ENCODE measurements around the gene STK26. TPM values are rescaled to one million over a fixed set of nuclear protein-coding genes. Genes with fewer than 3 reads are reported as not detected.

Gene STK26
- total RNA-seq, 2 donors from 2014 or later, result 1.5 to 2.1 TPM

Other genes starting within 250 kb of the STK26 start
- gene FRMD7, start 104.7 kb downstream of the STK26 start, total RNA-seq, result not detected
- 10 to 100 TPM; 20.6 to 25.4 TPM for gene RAP2C, start 196.1 kb downstream of the STK26 start, total RNA-seq